HEK293 (cell line): ENCODE data around the gene MSLN.

Experiments used
- CTCF ChIA-PET: fragments of 350-600 bp; formaldehyde crosslinking; extraction: SDS; loops from one replicate; lab custom pipeline; 2021; ENCODE audit warnings: antibody characterized with exemption; lab: Yijun Ruan, JAX
- POLR2A ChIA-PET: fragments of 300-600 bp; formaldehyde crosslinking; extraction: SDS; loops from one replicate; lab custom pipeline; 2020; ENCODE audit warnings: antibody characterized with exemption, inconsistent platforms; lab: Yijun Ruan, JAX
- H3K27ac ChIP-seq: fragments of 200-500 bp; sonication (Bioruptor generic); 2 replicates; pipeline ENCODE4 v1.5.1; 2014; ENCODE audit warnings: low read depth, low read length, control low read depth, inconsistent platforms; ENCODE audit errors: extremely low read depth
- H3K36me3 ChIP-seq, 2 experiments: fragments of 200-500 bp in 1 of 2; sonication (Bioruptor generic) in 1 of 2; 1 replicate in 1 of 2; 2 replicates in 1 of 2; pipeline ENCODE4 v1.5.1; 2014 to 2017; ENCODE audit warnings: inconsistent platforms in 2 of 2, low read length in 2 of 2; ENCODE audit not compliant: control insufficient read depth in 2 of 2, insufficient read depth in 1 of 2
- H3K4me1 ChIP-seq: fragments of 200-500 bp; sonication (Bioruptor generic); 2 replicates; pipeline ENCODE4 v1.5.1; 2014; ENCODE audit warnings: mild to moderate bottlenecking, low read length, inconsistent platforms; ENCODE audit not compliant: control insufficient read depth, insufficient read depth
- H3K4me3 ChIP-seq: 2 replicates; pipeline ENCODE4 v1.5.1; 2011; ENCODE audit warnings: low read depth, mild to moderate bottlenecking, control low read depth, low read length, moderate library complexity
- H3K9me3 ChIP-seq: fragments of 200-500 bp; sonication (Bioruptor generic); 2 replicates; pipeline ENCODE4 v1.5.1; 2014; ENCODE audit warnings: low read depth, low read length, inconsistent platforms; ENCODE audit not compliant: control insufficient read depth, insufficient read depth
- GLI4 ChIP-seq: fragments of 450-650 bp; formaldehyde crosslinking; IDR thresholded peaks from 2 replicates; pipeline ENCODE4 v1.5.1; 2016; ENCODE audit warnings: missing biosample characterization, missing genetic modification characterization
- GLIS2 ChIP-seq: fragments of 450-650 bp; formaldehyde crosslinking; IDR thresholded peaks from 2 replicates; pipeline ENCODE4 v1.5.1; 2016; ENCODE audit warnings: missing biosample characterization, missing genetic modification characterization
- KLF16 ChIP-seq: fragments of 450-650 bp; formaldehyde crosslinking; IDR thresholded peaks from 2 replicates; pipeline ENCODE4 v1.5.1; 2017; ENCODE audit warnings: missing biosample characterization, missing genetic modification characterization
- OVOL3 ChIP-seq: fragments of 450-650 bp; formaldehyde crosslinking; IDR thresholded peaks from 2 replicates; pipeline ENCODE4 v1.5.1; 2016; ENCODE audit warnings: missing biosample characterization, missing genetic modification characterization
- PRDM1 ChIP-seq: fragments of 450-650 bp; formaldehyde crosslinking; IDR thresholded peaks from 2 replicates; pipeline ENCODE4; 2016; ENCODE audit warnings: missing biosample characterization, missing genetic modification characterization
- SP2 ChIP-seq: fragments of 450-650 bp; formaldehyde crosslinking; IDR thresholded peaks from 2 replicates; pipeline ENCODE4 v1.5.1; 2016; ENCODE audit warnings: missing biosample characterization, missing genetic modification characterization
- ZFP69B ChIP-seq: fragments of 450-650 bp; formaldehyde crosslinking; IDR thresholded peaks from 2 replicates; pipeline ENCODE4 v1.5.1; 2016; ENCODE audit warnings: missing biosample characterization, missing genetic modification characterization
- ZNF24 ChIP-seq: fragments of 450-650 bp; formaldehyde crosslinking; IDR thresholded peaks from 2 replicates; pipeline ENCODE4 v1.5.1; 2016; ENCODE audit warnings: missing biosample characterization, missing genetic modification characterization
- ZNF341 ChIP-seq: fragments of 450-650 bp; formaldehyde crosslinking; IDR thresholded peaks from 2 replicates; pipeline ENCODE4; 2016; ENCODE audit warnings: low read depth, missing biosample characterization, missing genetic modification characterization
- ZNF366 ChIP-seq: fragments of 450-650 bp; formaldehyde crosslinking; conservative IDR thresholded peaks from 2 replicates; pipeline ENCODE4 v1.5.1; 2016; ENCODE audit warnings: missing biosample characterization, missing genetic modification characterization
- ZNF664 ChIP-seq: fragments of 450-650 bp; formaldehyde crosslinking; IDR thresholded peaks from 2 replicates; pipeline ENCODE4 v1.5.1; 2016; ENCODE audit warnings: missing biosample characterization, missing genetic modification characterization
- ZSCAN16 ChIP-seq: fragments of 450-650 bp; formaldehyde crosslinking; IDR thresholded peaks from 2 replicates; pipeline ENCODE4 v1.5.1; 2016; ENCODE audit warnings: missing biosample characterization, missing genetic modification characterization
- ZXDB ChIP-seq: fragments of 450-650 bp; formaldehyde crosslinking; IDR thresholded peaks from 2 replicates; pipeline ENCODE4 v1.5.1; 2016; ENCODE audit warnings: missing biosample characterization, missing genetic modification characterization
- TF ChIP-seq, protein P1 (sequence below): fragments of 450-650 bp; formaldehyde crosslinking; IDR thresholded peaks from 2 replicates; pipeline ENCODE4 v1.5.1; 2016; ENCODE audit warnings: missing biosample characterization, missing genetic modification characterization
- TF ChIP-seq, protein P2 (sequence below): fragments of 450-650 bp; formaldehyde crosslinking; IDR thresholded peaks from 2 replicates; pipeline ENCODE4 v1.5.1; 2016; ENCODE audit warnings: missing biosample characterization, missing genetic modification characterization
- TF ChIP-seq, protein P3 (sequence below): fragments of 450-650 bp; formaldehyde crosslinking; IDR thresholded peaks from 2 replicates; pipeline ENCODE4 v1.5.1; 2017; ENCODE audit warnings: missing biosample characterization, missing genetic modification characterization
- TF ChIP-seq, protein P4 (sequence below): fragments of 450-650 bp; formaldehyde crosslinking; IDR thresholded peaks from 2 replicates; pipeline ENCODE4 v1.5.1; 2016; ENCODE audit warnings: missing biosample characterization, missing genetic modification characterization

MSLN gene

DNA sequence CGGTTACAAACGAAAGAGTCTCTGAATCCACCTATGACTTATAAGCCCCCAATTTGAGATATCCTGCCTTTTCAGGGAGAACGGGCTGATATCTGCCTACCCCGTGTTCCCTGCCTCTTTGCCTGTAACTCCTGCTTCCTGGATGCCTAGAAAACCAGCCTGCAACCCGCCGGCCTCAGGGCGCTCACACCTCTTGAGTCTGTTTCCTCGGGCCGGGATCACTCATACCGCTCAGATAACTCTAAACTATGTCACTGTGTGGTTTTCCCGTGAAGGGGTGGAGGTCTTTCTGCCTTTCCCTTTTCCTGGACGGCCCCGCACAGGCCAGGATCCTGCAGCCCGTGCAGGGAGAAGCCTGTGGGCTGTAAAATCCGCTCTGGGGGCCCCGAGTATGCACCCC, 17.3 kb downstream of the MSLN start:
- no peaks in the 10 kb centered on the region for H3K9me3 ChIP-seq
- TF ChIP-seq, protein P1, sequence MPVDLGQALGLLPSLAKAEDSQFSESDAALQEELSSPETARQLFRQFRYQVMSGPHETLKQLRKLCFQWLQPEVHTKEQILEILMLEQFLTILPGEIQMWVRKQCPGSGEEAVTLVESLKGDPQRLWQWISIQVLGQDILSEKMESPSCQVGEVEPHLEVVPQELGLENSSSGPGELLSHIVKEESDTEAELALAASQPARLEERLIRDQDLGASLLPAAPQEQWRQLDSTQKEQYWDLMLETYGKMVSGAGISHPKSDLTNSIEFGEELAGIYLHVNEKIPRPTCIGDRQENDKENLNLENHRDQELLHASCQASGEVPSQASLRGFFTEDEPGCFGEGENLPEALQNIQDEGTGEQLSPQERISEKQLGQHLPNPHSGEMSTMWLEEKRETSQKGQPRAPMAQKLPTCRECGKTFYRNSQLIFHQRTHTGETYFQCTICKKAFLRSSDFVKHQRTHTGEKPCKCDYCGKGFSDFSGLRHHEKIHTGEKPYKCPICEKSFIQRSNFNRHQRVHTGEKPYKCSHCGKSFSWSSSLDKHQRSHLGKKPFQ (tag by site-specific recombination): peak; percentile 75
- no peak for TF ChIP-seq KLF16 (tag by site-specific recombination)
- CTCF ChIA-PET: interaction anchor here (1.5 kb wide), 1 partner anchor 66 kb away, joined by 5 read pairs; no protein-coding TSS in a partner anchor
- POLR2A ChIA-PET: interaction anchor here (1.6 kb wide), 1 partner anchor 10 kb away, joined by 5 read pairs; the partner anchor contains the start of genes CHTF18 and RPUSD1
- no peak overlapping the region for H3K4me3 ChIP-seq
- H3K4me1 ChIP-seq: no peaks in the 10 kb centered on the region
- H3K27ac ChIP-seq: no peak overlapping the region
- H3K36me3 ChIP-seq: no peaks in the 10 kb centered on the region

DNA sequence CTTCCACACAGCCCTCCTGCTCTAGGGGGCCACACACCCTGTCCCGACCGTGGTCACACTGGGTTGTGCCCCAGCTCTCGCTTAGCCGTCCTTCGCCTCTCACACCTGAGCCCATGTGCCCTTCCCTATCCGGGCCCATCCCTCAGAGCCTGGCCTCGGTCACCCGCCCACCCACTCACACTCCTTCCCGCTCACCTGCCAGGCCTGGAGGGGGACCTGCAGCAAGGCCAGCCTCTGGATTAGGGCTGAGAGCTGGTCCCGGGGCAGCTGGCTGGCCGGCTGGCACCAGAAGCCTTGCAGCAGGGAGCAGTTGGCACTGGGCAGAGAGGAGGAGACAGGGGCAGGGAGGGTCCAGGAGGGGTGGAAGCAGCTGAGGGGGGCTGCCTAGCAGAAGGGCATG, 17.9 kb downstream of the MSLN start:
- no peak overlapping the region for H3K27ac ChIP-seq
- TF ChIP-seq GLIS2 (peak; percentile 50; the same call in 1 of the 2 replicates), ZXDB (tag by site-specific recombination) (no peak), OVOL3 (tag by site-specific recombination) (no peak), SP2 (tag by site-specific recombination) (peak; percentile 30; the same call in 1 of the 2 replicates), ZNF341 (tag by site-specific recombination) (0 out of 2 replicates have a peak, but pooled peaks have one; percentile 21)
- TF ChIP-seq, protein P2, sequence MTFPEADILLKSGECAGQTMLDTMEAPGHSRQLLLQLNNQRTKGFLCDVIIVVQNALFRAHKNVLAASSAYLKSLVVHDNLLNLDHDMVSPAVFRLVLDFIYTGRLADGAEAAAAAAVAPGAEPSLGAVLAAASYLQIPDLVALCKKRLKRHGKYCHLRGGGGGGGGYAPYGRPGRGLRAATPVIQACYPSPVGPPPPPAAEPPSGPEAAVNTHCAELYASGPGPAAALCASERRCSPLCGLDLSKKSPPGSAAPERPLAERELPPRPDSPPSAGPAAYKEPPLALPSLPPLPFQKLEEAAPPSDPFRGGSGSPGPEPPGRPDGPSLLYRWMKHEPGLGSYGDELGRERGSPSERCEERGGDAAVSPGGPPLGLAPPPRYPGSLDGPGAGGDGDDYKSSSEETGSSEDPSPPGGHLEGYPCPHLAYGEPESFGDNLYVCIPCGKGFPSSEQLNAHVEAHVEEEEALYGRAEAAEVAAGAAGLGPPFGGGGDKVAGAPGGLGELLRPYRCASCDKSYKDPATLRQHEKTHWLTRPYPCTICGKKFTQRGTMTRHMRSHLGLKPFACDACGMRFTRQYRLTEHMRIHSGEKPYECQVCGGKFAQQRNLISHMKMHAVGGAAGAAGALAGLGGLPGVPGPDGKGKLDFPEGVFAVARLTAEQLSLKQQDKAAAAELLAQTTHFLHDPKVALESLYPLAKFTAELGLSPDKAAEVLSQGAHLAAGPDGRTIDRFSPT (tag by site-specific recombination): peak; percentile 68; the same call in 1 of the 2 replicates
- no peaks in the 10 kb centered on the region for H3K9me3 ChIP-seq
- H3K36me3 ChIP-seq: no peaks in the 10 kb centered on the region
- H3K4me3 ChIP-seq: no peak overlapping the region
- POLR2A ChIA-PET: interaction anchor here (1.6 kb wide), 1 partner anchor 10 kb away, joined by 5 read pairs; the partner anchor contains the start of genes CHTF18 and RPUSD1
- H3K4me1 ChIP-seq: no peaks in the 10 kb centered on the region
- CTCF ChIA-PET: no interaction called here

DNA sequence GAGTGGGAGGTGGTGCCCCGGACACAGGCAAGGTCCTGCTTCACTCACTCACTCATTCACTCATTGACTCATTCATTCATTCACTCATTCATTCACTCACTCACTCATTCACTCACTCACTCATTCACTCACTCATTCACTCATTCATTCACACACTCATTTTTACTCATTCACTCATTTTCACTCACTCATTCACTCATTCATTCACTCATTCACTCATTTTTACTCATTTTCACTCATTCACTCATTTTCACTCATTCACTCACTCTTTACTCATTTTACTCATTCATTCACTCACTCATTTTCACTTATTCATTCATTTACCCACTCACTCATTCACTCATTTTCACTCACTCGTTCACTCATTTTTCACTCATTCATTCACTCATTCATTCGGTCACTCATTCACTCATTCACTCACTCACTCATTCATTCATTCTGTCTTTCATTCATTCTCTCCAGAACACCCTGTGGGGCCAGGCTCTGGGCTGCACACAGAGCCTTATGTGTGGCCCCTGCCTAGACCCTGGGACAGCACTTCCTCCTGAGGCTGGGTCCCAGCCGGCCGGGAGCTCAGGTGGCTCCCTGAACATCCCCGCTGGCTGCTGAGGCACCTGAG, 18.5 kb downstream of the MSLN start:
- TF ChIP-seq GLI4 (tag by site-specific recombination) (no peak), ZNF664 (0 out of 2 replicates have a peak, but pooled peaks have one; percentile 19), ZNF366 (tag by site-specific recombination) (peak; percentile 98), ZSCAN16 (tag by site-specific recombination) (peak; percentile 85; the same call in 1 of the 2 replicates), ZNF24 (tag by site-specific recombination) (peak; percentile 100), ZFP69B (tag by site-specific recombination) (no peak), PRDM1 (peak; percentile 100)
- TF ChIP-seq, protein P3, sequence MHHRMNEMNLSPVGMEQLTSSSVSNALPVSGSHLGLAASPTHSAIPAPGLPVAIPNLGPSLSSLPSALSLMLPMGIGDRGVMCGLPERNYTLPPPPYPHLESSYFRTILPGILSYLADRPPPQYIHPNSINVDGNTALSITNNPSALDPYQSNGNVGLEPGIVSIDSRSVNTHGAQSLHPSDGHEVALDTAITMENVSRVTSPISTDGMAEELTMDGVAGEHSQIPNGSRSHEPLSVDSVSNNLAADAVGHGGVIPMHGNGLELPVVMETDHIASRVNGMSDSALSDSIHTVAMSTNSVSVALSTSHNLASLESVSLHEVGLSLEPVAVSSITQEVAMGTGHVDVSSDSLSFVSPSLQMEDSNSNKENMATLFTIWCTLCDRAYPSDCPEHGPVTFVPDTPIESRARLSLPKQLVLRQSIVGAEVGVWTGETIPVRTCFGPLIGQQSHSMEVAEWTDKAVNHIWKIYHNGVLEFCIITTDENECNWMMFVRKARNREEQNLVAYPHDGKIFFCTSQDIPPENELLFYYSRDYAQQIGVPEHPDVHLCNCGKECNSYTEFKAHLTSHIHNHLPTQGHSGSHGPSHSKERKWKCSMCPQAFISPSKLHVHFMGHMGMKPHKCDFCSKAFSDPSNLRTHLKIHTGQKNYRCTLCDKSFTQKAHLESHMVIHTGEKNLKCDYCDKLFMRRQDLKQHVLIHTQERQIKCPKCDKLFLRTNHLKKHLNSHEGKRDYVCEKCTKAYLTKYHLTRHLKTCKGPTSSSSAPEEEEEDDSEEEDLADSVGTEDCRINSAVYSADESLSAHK (tag by site-specific recombination): no peak
- TF ChIP-seq, protein P4, sequence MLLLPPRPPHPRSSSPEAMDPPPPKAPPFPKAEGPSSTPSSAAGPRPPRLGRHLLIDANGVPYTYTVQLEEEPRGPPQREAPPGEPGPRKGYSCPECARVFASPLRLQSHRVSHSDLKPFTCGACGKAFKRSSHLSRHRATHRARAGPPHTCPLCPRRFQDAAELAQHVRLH (tag by site-specific recombination): peak; percentile 76; the same call in 1 of the 2 replicates
- TF ChIP-seq, all 188 proteins: peak for 6
- no peaks in the 10 kb centered on the region for H3K36me3 ChIP-seq
- ChIA-PET CTCF (no interaction called here), POLR2A (interaction anchor here (1.6 kb wide), 1 partner anchor 9 kb away, joined by 5 read pairs; the partner anchor contains the start of genes CHTF18 and RPUSD1)
- H3K4me3 ChIP-seq: no peak overlapping the region
- no peak overlapping the region for H3K27ac ChIP-seq
- H3K4me1 ChIP-seq: no peaks in the 10 kb centered on the region
- no peaks in the 10 kb centered on the region for H3K9me3 ChIP-seq
